Measurements from ENCODE around the gene FBLIM1.

FBLIM1 gene, protein sequence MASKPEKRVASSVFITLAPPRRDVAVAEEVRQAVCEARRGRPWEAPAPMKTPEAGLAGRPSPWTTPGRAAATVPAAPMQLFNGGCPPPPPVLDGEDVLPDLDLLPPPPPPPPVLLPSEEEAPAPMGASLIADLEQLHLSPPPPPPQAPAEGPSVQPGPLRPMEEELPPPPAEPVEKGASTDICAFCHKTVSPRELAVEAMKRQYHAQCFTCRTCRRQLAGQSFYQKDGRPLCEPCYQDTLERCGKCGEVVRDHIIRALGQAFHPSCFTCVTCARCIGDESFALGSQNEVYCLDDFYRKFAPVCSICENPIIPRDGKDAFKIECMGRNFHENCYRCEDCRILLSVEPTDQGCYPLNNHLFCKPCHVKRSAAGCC

DNA sequence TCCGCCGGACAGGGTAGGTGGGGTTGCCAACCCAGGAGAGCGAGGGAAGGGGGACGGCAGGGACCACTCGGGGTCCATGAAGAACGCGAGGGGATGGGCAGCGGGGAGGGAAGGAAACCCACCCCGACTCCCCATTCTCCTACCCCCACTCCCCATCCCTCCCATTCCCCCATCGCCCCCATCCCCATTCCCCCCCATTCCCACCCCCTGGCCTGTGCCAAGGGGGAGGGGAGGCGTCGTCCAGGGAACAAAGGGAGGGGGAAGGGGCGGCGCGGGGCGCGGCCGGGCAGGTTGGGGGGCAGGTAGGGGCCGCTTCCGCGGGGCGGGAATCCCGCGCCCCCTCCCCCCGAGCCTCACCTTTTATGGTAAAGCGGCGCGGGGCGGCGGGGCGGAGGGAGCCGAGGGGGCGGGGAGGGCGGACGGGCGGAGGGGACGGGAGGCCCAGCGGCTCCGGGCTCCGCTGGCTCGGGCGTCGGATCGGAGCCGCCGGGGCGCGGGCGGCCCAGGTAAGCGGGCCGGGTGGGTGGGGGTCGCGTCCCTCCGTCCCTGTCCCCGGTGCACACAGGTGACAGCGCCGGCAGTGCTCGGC lies at the start of gene FBLIM1:
Gene FBLIM1, plus strand, starts transcription at position 453 of the 589 bp plus-strand sequence. CDS start 6,189 bp downstream, outside the sequence.
- no peak for DNase-seq

DNA sequence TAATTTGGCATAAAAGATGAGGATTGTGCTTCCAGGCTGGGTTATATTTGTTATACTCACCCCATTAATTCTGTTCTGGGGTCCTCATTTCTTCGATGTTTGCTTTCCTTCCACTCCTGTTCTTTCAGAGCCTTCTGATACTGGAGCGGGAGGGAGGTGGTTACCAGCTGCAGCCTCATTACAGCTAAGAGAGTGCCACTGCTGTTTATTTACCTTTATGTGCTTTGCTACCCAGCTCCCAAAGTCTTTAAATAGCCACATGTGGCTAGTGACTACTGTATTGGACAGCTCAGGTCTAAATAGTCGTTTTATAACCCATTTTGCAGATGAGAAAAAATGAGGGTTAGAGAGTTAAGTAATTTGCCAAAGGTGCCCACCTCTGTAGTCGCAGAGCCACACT lies 49.4 kb upstream of the FBLIM1 start:
- DNase-seq = no peak

DNA sequence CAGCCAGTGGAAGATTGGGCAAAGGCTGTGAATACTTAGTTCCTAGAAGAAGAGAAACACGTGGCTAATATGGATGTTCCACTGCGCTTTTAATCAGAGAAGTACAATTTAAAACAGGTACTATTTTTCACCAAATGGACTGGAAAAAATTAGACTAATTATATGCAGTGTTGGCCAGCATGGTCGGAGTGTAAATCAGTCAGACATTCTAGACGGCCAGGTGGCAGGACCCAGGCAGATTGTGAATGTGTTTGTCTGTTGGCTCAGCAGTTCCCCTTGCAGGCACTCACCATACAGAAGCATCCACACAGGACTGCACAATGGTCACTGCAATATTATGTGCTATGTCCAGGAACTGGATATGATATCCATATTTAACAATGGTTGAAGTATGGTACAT lies 46.4 kb upstream of the FBLIM1 start:
- DNase-seq = no peak

DNA sequence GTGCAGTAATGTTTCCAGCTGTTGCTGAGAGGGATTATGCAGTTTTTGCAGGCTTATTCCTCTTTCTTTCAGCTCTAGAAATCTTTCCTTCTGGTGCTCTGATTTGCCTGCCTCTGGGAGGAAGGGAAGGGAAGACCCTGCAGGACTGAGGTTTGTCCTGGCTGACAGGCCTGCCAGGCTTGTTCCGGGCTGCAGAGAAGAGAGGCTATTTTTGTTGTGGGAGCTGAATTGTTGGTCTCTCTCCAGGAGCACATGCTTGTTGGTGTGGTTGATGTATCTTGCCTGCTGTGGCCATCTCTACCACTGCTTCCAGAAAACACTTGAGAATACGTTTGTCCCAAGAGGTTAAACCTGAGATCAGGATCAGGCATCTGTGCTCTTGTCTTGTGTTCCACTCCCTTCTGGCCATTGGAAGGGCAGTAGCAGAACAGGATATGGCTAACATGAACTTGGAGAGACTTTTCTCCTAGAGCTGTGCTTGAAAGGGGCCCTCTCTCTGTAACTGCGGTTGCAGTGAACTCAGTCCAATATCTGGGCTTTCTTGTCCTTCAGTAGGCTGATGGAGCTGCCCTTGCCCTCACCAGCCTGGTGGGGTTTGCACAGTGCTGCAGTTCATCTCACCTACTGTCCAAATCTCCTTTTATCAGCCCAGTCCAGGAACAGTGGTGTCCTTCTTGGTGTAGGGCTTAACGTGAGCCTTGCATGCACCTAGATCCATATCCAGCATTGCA lies 44.0 kb upstream of the FBLIM1 start:
- no peak for DNase-seq

DNA sequence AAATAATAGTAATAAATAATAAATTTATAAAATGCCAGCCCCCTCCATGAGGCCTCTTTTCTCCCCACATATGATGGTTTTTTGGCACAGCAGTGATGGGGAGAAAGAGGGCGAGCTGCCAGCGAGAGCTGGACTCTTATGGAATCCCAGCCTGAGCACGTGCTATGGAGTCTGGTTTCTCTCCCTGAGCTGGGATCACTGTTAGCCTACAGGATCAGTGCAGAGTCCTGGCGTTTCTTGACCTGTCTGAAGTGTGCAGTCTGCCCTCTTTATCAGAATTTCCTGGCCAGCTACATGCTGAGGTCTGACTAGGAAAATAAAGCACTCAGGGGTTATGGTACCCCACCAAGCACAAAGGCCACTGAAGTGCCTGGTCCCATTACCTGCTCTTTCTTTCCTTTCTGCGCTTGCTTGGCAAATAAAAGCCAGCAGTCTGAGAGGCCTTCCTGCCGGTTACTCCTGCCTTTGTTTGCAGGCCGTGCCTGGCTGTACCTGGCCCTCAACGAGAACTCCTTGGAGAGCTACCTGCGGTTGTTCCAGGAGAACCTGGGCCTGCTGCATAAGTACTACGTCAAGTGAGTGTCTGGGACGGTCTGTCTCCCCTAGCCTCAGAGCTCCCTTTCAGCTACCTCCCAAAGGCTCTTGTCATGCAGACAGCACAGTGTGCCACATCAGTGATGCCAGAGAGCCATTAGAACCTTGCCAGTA lies 41.0 kb upstream of the FBLIM1 start:
- DNase-seq = no peak

DNA sequence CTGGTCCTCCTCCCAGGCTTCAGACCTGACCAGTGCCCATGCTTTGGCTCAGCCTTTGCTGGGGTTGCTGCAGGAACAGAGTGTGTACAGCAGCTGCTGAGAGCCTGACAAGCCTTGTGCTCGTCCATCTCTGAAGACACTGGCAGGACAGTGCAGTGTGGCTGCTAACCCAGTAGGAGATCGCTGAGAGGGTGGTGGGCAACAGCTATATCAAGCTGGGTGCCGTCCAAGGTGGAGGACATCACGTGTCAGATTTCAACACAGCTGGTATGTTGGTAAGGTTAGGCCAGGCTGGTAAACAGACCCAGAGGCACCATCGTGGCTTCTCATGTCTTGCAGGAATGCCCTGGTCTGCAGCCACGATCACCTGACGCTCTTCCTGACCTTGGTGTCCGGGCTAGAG lies 40.4 kb upstream of the FBLIM1 start:
- no peak for DNase-seq

DNA sequence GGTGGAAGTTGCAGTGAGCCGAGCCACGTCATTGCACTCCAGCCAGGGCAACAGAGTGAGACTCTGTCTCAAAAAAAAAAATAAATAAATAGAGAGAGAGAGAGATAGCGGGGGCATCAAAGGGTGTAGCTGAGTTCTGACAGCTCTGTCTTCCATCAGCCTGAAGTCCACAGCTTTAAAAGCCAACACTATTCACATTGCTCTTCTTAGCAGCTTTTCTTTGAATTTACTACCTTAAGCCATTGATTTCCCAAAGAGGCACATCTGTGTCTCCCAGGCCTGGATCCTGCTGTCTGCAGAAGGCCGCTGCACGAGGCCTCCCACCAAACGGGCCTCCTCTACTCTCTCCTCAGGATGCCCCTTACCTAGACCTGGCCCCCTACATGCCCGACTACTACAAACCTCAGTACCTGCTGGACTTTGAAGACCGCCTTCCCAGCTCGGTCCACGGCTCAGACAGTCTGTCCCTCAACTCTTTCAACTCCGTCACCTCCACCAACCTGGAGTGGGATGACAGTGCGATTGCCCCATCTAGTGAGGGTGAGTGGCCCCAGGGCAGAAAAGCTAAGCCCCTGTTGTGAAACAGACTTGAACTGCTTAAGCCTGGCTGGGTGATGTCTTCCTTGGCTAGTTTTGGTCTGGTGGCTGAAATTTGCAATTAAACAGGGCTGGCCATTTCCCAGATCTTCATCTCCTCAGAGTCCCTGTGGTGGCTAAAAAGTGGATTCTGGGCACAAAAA lies 39.0 kb upstream of the FBLIM1 start:
- no peak for DNase-seq

DNA sequence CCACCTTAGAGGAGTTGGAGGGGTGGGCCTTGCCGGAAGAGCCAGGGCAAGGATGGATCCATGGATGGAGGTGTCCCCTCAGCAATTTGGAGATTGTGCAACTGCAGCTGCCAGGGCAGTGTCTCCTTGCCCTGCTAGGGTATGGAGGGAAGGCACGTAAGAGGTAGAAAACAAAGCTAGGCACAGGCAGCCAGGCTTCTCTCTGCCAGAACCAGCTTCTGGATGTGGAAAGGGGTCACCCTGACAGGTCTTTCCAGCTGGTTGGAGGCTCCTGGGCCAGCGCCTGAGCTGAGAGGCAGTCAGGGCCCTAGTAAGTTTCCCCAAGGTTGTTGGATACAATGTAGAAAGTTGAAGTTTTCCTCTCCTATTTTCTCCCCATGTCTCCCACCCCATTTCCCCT lies 37.7 kb upstream of the FBLIM1 start:
- DNase-seq = no peak

DNA sequence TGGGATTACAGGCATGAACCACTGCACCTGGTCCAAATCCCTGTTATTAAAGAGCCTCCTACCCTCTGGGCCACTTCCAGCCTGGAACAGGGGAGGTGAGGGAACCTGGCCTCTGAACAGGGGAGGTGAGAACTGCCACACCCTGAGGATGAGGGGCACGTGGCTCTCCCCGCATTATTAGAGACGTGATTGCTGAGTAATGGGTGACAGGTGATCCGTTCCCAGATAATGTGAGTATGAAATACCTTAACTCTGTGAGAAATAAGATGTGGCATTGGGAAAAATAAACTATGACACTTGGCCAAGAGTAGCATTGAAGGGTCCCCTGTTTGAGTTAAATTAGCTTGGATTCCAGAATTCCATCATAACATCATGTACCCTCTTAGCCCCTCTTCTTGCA lies 36.2 kb upstream of the FBLIM1 start:
- DNase-seq = no peak

DNA sequence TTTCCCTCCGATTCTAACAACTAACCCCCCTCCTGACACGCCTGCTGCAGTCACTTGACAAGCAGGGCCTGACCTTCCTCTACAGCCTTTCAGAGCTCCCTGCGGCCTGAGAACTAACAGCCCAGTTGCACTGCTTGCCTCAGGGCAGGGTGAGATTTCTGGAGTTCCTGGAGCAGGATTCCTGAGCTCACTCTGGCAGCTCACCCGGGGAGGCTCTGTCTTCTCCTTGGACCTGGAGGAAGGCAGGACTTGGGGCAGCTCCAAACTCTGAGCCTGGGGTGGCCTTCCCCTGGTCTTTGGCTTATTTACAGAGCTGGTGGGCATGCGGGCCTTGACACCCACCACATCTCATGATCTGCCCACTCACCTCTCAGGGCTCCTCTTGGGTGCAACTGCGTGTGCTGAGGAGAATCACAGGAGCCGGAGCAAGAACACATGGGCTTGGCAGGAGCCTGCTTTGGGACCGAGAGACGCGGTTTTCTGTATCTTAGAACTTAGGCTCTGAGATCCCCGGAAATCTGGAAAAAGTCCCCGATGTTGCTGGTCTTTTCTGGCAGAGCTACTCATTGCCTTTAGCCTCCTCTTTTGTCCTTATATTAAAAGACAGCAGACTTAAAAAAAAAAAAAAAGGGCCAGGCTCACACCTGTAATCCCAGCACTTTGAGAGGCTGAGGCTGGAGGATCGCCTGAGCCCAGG lies 35.6 kb upstream of the FBLIM1 start:
- no peak for DNase-seq

DNA sequence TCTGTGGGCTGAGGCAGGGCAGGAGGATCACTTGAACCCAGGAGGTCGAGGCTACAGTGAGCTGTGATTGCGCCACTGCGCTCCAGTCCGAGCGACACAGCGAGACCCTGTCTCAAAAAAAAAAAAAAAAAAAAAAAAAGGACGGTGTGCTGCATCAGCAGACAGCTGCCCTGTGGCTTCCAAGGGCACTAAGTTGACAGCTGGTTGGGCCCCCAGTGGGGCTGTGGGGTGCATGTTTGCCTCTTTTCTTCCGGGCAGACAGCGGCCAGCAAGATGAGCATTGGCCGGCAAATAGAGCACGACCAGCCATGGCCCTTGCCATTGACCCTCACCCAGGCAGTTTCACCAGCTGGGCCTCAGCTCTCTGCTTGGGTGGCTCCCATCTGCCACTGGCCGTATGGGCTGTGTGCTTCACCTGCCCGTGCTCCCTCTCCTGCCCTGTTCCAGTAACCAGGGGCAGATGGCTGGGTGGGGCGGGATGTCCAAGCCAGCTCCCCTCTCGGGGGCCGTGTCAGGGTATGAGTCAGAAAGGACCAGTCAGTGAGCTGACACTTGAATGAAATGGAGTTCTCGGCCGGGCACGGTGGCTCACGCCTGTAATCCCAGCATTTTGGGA lies 34.9 kb upstream of the FBLIM1 start:
- DNase-seq = no peak

DNA sequence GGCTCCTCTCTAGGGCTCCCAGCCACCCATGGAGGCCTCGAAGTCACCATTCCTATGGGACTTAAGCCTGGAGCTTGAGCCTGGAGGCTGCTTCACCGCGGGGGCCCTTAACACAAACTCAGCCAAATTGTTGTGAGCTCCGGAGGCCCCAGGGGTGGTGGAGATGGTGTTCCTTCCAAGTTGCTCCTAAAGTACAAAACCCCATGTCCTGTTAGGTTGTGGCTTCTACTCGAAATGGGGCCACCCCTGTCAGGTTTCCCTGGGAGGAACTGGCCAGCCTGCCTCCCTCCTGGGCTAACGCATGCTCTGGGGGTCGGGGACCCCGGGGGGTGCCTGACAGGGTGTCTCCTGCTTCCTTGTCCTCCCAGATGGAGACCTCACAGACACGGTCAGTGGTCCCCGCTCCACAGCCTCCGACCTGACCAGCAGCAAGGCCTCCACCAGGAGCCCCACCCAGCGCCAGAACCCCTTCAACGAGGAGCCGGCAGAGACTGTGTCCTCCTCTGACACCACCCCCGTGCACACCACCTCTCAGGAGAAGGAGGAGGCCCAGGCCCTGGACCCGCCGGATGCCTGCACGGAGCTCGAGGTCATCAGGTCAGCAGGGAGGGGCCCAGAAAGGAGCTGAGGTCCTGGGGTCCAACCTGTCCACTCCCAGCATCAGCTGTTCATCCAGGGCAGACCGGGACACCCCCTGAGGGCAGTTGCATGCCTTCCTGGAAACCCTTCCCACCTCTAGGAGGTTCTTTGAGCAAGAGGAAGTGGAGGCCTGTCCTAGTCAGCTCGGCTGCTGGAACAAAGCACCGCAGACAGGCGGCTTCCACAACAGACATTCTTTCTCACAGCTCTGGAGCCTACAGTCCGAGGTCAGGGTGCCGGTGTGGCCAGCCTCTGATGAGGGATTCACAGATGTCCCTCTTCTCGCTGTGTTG lies 33.4 kb upstream of the FBLIM1 start:
- no peak for DNase-seq

DNA sequence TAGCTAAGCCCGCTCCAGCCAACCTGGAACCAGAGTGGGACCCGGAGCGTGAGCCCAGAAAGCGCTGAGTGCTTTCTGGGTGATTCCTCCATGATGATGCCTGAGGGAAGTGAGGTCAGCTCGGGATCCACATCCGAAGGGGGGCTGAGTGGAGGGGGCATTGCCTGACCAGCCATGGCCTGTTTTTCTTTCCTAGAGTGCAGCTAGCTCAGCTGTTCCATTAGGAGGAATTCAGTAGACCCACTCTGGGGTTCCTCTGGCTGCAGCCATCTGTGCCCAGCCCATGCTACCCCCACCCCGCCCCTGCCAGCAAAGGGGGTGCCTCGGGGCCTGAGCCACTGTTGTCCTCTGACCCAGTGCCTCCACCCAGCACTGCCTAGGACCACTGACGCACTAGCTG lies 32.1 kb upstream of the FBLIM1 start:
- no peak for DNase-seq

DNA sequence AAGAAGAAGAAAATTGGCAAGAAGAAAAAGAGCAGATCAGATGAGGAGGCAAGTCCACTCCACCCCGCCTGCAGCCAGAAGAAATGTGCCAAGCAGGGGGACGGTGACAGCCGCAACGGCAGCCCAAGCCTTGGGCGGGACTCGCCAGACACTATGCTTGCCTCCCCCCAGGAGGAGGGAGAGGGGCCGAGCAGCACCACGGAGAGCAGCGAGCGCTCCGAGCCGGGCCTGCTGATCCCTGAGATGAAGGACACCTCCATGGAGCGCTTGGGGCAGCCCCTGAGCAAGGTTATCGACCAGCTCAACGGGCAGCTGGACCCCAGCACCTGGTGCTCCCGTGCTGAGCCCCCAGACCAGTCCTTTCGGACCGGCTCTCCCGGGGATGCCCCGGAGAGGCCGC lies 31.6 kb upstream of the FBLIM1 start:
- no peak for DNase-seq

DNA sequence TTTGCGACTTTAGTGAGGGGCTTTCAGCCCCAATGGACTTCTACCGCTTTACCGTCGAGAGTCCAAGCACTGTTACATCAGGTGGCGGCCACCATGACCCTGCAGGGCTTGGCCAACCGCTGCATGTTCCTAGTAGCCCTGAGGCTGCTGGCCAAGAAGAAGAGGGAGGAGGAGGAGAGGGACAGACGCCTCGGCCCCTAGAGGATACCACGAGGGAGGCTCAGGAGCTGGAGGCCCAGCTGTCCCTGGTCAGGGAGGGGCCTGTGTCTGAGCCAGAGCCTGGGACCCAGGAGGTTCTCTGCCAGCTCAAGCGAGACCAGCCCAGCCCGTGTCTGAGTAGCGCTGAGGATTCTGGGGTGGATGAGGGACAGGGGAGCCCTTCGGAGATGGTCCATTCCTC lies 31.2 kb upstream of the FBLIM1 start:
- DNase-seq = no peak

DNA sequence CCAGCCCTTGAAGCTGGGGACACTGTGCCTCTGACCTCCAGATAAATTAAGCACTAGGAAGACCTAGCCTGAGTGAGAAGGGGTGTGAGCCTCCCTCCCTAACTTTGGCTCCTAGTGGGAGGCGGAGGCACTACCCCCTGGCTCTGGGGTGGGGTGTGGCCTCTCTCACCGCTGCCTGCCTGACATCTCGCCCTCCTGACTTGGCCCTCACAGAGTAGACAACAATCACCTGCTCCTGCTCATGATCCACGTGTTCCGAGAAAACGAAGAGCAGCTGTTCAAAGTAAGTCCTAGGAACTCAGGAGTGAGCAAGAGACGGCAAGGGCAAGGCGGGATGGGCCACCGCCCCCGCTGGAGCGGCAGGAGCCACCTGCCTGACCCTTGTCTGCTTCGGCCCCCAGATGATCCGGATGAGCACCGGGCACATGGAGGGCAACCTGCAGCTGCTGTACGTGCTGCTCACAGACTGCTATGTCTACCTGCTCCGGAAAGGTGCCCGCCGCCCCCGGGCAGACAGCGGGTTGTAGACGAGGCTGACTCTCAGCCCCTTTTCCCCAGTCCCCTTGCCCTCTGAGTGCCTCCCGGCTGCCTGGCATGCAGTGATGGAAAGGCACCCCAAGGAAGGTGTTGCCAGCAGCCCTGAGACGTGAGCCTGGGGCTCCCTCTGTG lies 30.6 kb upstream of the FBLIM1 start:
- DNase-seq = no peak

DNA sequence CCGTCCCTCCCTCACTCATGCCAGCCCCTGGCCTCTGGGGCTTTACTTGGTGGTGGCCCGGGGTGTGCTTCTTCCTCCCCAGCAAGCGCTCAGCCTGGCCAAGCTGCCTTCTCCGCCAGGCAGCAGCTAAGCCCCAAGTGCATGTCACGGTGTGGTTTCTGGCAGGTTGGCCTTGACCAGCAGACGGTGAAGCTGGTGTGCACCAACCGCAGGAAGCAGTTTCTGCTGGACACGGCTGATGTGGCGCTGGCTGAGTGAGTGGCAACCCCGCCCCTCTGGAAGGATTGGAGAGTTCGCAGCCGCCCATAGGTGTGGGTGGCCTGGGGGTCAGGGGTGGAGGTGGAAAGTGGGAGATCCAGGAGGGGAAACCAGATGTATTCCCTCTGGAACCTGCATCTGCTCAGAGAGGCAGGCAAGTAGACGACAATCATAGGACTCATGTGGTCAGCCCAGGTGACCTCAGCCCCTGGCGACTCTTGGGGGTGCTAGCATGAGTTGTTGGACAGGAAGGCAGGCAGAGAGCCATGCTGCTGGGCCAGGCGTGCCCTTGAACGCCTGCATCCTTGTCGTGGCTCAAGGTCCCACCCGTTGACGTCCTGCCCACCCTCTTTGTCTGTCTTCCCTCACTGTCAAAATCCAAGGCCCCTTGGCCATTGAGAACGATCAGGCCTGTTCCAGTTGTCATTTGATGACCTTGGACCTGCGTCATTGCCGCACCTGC lies 29.5 kb upstream of the FBLIM1 start:
- DNase-seq = no peak

DNA sequence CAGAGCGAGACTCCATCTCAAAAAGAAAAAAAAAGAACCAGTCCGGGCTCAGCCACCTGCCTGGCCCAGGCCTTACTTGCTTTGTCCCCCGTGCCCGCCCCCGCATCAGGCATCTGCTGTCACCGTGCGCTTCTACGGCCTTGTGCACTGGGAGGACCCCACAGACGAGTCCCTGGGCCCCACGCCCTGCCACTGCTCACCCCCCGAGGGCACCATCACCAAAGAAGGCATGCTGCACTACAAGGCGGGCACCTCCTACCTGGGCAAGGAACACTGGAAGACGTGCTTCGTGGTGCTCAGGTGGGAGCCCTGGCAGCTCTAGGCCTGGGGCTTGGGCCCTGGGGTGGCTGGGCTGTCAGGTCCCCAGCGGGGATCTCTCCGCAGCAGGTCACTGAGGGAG lies 28.2 kb upstream of the FBLIM1 start:
- no peak for DNase-seq

DNA sequence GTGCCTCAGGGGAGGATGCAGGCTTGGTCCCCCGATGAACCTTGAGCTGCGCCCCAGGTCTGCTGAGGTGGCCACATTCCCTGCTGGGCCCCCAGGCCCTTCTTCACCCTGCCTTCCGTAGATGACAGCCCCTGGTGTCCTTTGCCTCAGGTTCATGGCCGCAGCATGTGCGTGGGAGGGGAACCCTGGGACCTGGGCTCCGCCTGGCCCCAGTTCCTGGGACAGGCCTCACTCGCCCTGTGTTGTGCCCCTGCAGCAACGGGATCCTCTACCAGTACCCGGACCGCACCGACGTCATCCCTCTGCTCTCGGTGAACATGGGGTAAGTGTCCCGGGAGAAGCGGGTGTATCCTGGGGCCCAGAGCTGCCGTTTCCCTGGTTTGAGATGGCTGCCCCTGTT lies 27.7 kb upstream of the FBLIM1 start:
- DNase-seq = no peak
